ENCODE results near the gene LYZL4.
A peak's percentile ranks its signal among the peaks of the same experiment; 100 is the strongest.

The LYZL4 gene

DNA sequence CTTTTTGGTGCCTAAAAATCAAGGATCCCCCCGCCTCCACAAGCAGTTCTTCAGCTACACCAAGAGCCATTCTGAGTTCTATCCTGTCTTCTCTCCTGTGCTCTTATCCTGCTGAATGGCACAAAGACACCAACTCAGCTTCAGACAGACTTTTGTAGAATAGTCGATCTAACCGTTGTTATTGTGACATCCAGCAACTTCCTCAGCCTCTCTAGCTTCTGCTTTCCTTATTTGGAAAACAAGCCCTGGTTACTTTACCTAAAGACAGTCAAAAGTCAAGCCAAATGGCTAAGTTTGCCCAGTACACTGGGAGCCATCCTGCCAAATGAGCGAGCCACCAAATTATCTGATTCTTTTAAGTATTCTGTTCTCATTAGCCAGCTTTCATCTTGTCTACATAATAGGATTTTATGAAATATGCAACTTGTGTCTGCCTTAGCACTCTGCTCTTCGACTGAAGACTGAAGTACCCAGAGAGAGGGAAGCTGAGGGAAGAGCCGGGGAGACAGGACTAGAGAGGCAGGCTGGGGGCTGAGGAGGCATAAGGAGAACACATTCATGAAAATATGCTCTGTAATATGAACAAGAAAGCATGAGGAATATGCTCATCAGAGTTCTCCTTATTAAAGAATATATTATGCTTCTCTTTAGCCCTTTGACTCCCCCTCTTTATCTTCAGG, 35.1 kb downstream of the LYZL4 start:
- DNase-seq (ENCODE audit: low spot score), result no peak
- no peak overlapping the region for H3K4me3 ChIP-seq
- H3K27ac ChIP-seq, result no peak overlapping the region
- TF ChIP-seq, protein P1, sequence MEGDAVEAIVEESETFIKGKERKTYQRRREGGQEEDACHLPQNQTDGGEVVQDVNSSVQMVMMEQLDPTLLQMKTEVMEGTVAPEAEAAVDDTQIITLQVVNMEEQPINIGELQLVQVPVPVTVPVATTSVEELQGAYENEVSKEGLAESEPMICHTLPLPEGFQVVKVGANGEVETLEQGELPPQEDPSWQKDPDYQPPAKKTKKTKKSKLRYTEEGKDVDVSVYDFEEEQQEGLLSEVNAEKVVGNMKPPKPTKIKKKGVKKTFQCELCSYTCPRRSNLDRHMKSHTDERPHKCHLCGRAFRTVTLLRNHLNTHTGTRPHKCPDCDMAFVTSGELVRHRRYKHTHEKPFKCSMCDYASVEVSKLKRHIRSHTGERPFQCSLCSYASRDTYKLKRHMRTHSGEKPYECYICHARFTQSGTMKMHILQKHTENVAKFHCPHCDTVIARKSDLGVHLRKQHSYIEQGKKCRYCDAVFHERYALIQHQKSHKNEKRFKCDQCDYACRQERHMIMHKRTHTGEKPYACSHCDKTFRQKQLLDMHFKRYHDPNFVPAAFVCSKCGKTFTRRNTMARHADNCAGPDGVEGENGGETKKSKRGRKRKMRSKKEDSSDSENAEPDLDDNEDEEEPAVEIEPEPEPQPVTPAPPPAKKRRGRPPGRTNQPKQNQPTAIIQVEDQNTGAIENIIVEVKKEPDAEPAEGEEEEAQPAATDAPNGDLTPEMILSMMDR (IDR thresholded peaks at IDR 0.05), result no peak

DNA sequence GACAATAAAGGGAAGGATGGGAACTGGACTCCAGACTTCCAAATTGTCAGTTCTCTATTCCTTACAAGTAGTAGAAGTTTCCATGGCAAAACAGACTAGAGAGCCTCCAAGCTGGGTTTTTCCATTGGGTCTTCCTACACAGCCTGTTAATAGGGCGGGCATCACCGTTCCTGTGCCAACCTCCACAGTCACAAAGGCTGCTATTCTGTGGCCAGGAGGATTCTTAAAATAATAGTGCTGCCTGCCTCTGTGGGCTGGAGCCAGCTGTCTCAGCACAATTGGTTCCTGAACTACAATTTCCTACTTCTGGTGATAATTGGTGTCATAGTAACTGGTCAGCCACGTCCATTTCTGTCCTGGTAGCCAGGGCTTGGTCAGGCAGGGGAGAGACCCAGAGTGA, 38.6 kb downstream of the LYZL4 start:
- TF ChIP-seq, protein P1 (IDR thresholded peaks at IDR 0.05), result no peak
- DNase-seq (ENCODE audit: low spot score), result peak; percentile 21
- Histone ChIP-seq H3K27ac (no peak overlapping the region), H3K4me3 (no peak overlapping the region)

DNA sequence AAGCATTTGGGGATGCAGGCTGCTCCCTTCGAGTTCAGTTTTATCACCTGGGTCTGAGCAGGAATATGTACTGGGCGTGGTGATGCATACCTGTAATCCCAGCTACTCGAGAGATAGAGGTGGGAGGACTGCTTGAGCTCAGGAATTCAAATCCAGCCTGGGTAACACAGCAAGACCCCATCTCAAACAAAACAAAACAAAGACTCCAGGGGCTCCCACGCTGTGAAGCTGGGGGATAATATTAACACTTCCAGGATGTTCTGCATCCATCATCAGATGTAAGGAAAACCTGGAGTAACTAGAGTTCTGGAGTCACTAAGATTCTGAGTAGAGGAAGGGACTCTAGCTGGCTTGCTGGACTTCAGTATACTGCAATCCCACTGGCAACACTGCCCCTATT, 40.6 kb downstream of the LYZL4 start:
- TF ChIP-seq, protein P1 (IDR thresholded peaks at IDR 0.05), result no peak
- Histone ChIP-seq H3K27ac (no peak overlapping the region), H3K4me3 (no peak overlapping the region)
- no peak for DNase-seq (ENCODE audit: low spot score)

DNA sequence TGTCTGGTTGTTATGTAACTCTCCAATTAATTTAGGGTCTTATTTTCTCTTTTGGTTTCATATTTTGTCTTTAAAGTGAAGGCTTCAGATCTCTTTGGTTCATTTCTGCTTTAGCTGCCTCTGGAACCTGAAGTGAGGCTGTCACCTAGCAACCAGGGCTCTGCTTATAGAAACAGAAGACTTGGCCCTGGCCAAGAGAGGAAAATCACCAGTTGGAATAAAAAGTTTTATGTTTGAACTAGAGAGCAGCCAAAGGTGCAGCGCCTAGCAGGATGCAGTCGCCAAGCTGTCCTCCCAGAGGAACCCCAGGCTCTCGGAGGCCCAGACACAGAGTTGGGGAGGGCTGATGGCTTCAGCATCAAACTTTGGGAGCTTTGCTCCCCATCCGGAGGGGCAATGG, 41.1 kb downstream of the LYZL4 start:
- peak; percentile 69 for DNase-seq (ENCODE audit: low spot score)
- no peak overlapping the region for H3K27ac ChIP-seq
- TF ChIP-seq, protein P1 (IDR thresholded peaks at IDR 0.05), result no peak
- H3K4me3 ChIP-seq, result no peak overlapping the region

DNA sequence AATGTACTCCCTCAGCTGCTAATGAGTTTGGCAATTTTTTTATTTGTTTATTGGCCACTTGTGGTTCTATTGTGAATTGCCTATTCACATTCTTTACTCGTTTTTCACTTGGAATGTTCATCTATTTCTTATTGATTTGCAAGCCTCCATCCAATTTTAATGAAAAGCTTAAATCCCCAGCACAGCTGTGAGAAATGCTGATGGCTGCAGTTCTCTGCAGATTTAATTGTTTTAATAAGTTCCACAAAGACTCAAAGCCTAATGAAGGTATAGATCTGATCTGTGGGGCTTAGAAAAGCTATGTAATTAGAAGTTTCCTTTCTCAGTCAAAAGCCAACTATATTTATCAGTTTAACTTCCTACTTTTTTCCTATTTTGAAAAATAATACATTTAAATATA, 41.5 kb downstream of the LYZL4 start:
- no peak for DNase-seq (ENCODE audit: low spot score)
- Histone ChIP-seq H3K27ac (no peak overlapping the region), H3K4me3 (no peak overlapping the region)
- TF ChIP-seq, protein P1 (IDR thresholded peaks at IDR 0.05), result no peak

DNA sequence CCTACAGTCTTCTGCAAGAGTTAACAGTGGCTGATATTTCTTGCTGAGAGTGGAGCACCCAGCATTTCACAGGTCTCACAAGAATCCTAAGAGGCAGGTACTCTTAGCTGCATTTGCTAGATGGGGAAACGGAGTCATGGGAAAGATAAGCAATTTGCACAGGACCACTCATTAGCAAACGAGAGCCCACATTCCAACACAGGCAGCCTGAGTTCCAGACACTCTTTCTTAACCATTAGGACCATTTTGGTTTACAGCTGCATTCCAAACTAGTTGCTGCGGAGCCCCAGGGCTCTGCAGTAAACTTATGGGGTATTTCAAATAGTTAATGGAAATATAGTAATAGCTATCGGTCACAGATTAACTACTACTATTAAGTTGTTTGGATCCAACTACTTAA, 42.5 kb downstream of the LYZL4 start:
- TF ChIP-seq, protein P1 (IDR thresholded peaks at IDR 0.05), result no peak
- DNase-seq (ENCODE audit: low spot score), result no peak
- Histone ChIP-seq H3K4me3 (no peak overlapping the region), H3K27ac (no peak overlapping the region)

DNA sequence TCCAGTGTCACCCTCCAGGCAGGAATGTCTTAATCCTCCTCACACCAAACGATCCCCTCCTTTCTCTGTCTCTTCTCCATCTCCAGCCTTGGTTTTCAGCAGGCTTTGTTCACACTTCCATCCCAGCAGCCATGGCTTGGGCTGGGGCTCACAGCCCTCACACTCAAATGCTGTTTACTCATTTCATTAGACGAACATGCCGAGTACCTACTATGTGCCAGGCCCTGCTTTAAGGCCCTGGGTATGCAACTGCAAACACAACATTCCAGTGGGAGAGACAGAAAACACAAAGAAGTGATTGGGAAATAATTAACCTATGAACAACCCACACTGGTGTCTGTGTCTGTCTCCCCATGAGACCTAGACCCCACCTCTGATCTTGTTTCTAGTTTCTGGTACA, 43.9 kb downstream of the LYZL4 start:
- Histone ChIP-seq H3K4me3 (no peak overlapping the region), H3K27ac (no peak overlapping the region)
- TF ChIP-seq, protein P1 (IDR thresholded peaks at IDR 0.05), result no peak
- DNase-seq (ENCODE audit: low spot score), result no peak

All from coronary artery (tissue), 2 donors.